NCI-H2107 (cell line): ENCODE measurements around the gene MARCKSL1.

Source experiments
- DNase-seq: peaks from one replicate; lab custom pipeline; 2025; lab: John Stamatoyannopoulos, UW

Gene MARCKSL1

GRCh38 chr1:32352831-32353383, 16.9 kb upstream of the MARCKSL1 start:
- no peak for DNase-seq

GRCh38 chr1:32352239-32352745, 16.3 kb upstream of the MARCKSL1 start:
- no peak for DNase-seq

GRCh38 chr1:32351399-32352238, 15.6 kb upstream of the MARCKSL1 start:
- DNase-seq, result peak; percentile 95

- peak; percentile 85 for DNase-seq
These were observed 14.9 kb upstream of the MARCKSL1 start for GRCh38 chr1:32350785-32351398.

GRCh38 chr1:32349211-32349708, 13.2 kb upstream of the MARCKSL1 start:
- no peak for DNase-seq

GRCh38 chr1:32346532-32347157, 10.6 kb upstream of the MARCKSL1 start:
- no peak for DNase-seq

- DNase-seq, result no peak
These were observed 9.3 kb upstream of the MARCKSL1 start for GRCh38 chr1:32345289-32345827.

- no peak for DNase-seq
These were observed 6.7 kb upstream of the MARCKSL1 start for GRCh38 chr1:32342704-32343103.

- DNase-seq, result no peak
These were observed 5.9 kb upstream of the MARCKSL1 start for GRCh38 chr1:32341971-32342370.

GRCh38 chr1:32341186-32341757, 5.2 kb upstream of the MARCKSL1 start:
- no peak for DNase-seq

GRCh38 chr1:32339363-32339978, 3.4 kb upstream of the MARCKSL1 start:
- DNase-seq, result no peak

GRCh38 chr1:32338637-32339145, 2.7 kb upstream of the MARCKSL1 start:
- no peak for DNase-seq

GRCh38 chr1:32337855-32338636, 2.0 kb upstream of the MARCKSL1 start:
- DNase-seq, result peak; percentile 35

- peak; percentile 54 for DNase-seq
These were observed 1.1 kb upstream of the MARCKSL1 start for GRCh38 chr1:32336963-32337675.

- no peak for DNase-seq
These were observed 529 bp upstream of the MARCKSL1 start for GRCh38 chr1:32336591-32336932.

GRCh38 chr1:32335535-32335789, 571 bp downstream of the MARCKSL1 start:
- DNase-seq, result no peak

- peak; percentile 50 for DNase-seq
These were observed 1.0 kb downstream of the MARCKSL1 start for GRCh38 chr1:32334864-32335534.

GRCh38 chr1:32334274-32334861, 1.7 kb downstream of the MARCKSL1 start:
- no peak for DNase-seq
